KG1 (cell line): ENCODE data around the gene IQSEC2.

Experiments used
- DNase-seq: peaks from one replicate; lab custom pipeline; 2025; lab: John Stamatoyannopoulos, UW

Gene IQSEC2

GRCh38 chrX:53268173-53268572 lies 13.2 kb downstream of the IQSEC2 start:
- DNase-seq, result no peak

GRCh38 chrX:53266914-53267313 lies 14.5 kb downstream of the IQSEC2 start:
- DNase-seq, result no peak

DNA sequence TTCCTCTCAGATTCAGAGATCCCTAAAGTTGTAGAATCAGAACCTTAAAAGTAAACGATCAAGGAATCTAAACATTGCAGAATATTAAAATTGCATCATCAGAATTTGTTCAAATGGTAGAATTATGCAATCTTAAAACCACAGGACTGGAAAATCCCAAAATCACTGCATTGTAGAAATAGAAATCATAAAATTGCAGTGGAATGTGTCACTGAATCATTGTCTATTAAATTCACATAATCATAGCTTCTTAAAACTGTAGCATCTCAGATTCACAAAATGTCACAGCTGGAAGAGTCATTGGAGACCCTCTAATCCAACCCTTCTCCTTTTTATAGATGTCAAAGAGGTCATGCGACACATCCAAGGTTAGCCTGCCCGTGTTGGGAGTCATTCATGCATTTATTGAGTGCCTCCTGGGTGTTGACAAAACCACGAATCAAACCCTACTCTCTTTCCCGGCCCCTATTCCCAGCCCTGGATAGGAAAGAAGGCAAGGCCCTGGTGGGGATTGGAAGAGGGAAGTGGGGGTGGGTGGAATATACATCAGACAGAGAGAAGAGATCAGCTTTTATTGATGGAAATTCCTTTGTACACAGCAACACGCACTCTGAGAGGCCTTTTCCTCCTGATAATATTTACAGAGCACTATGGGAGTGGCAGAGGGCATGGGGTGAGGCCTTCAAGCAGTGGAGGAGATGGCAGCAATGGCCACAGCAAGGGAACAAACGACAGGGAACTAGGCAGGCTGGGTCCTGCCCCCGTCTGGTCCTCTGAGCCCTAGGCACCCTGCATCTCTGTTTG lies 15.4 kb downstream of the IQSEC2 start:
- no peak for DNase-seq

DNA sequence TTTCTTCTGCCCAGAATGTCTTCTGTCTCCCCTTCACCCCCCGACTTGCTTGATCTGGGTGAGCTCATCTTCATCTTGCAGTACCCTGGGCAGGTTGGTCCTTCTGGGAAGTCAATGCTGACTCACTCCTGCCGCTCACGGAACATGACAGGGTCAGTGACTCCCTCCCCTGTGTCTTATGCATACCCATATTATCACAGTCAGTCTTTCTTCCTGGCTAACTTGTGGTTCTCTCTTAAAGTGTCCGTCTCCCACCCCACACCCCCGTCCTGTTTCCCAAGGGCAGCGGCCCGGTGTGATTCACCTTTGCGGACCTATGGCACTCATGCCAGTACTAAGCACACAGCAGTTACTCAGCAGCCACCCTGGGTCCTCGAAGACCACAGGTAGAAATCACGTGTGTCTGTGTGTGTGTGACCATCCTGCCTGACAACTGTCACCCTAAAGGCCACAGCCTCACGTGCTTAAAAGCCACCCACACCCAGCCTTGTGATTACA lies 17.7 kb downstream of the IQSEC2 start:
- DNase-seq, result no peak

DNA sequence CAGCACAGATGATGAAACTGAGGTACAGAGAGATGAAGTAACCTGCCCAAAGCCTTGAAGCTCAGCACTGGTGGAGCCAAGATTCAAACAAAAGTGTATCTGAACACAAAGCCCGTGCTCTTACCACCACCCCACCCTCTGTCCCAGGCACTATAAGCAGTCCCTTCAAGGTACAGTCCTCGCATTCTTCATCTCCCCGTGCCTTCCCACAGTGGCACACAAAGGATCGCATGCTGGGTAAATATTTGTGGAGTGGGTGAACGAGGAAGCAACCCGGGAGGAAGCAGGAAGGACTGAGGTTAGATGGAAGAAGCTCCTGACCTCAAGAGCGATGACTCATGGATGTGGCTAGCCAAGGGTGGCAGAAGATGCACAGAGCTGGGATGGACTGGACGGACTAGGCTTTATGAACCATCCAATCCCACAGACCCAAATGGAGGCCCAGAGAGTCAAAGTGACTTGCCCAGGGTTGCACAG lies 18.4 kb downstream of the IQSEC2 start:
- no peak for DNase-seq

DNA sequence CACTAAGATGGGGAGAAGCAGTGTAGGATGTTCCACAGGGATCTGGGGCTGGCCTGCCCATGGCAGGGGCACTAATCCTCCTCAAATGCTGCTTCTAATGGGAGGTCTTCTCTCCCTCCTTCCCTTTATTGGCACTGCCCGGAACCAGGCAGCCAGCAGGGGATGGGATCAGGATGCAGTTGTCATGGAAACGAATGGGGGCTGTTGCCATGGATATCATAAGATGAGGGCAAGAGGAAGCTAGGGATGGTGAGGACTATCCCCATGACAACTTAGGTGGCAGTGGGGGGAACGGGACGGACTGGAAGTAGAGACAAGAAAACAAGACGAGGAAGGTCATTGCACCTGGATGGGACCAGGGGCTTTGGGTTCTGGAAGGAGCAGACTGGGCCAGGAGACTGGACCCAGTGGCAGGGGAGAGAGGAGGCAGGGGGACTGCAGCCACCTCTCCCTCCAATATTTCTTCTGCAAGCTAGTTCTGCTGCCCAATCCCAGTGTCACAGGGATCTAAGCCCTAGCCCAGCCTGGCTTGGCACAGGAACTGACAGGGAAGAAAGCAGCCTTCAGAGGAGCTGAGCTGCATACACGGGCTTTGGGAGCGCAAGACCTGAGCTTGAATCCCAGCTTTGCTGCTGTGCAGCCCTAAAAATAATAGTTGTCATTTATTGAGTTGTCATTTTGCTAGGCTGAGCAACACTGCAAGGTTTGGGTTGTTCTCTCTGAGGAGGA lies 19.0 kb downstream of the IQSEC2 start:
- no peak for DNase-seq

DNA sequence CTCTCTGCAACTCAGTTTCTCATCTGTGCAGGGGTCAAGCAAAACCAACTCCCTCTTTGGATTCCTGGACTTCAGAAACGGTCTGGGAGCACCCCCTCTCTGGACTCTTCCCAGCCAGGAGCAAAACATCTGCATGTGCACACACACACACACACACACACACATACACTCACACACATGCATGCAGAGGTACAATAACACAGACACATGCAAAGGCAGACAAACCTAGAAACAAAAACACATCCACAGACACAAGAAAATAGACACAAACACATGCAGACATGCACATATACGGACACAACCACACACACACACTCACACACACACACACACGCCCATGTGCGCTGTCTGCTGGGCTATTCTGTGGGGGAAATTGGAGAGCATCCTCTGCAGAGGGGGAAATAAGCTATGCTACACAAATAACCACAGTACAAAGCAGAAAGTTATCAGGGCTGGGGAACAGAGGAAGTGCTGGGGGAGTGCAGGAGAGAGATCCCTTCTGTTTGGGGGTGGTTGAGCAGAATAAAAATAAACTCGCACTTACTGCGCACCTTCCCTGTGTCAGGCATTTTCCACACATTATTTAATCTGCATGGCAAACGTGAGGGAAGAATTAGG lies 19.9 kb downstream of the IQSEC2 start:
- peak; percentile 14 for DNase-seq

DNA sequence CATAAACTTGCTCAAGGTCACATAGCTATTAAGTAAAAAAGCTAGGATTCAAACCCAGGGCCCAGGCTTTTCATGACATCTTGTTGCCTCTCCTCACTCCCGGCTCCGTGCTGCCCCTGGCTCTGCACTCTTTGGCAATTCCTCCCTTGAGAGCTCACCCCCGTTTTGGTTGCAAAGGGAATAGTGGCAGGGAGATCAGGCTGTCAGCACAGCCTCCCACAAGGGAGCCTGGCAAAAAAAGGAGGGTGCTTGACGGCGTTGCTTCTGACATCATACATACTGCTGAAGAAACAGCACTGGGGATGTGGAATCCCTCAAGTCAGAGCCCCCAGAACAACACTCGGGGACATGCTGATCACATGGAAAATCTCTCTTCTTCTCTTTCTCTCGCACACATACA lies 20.5 kb downstream of the IQSEC2 start:
- DNase-seq, result no peak

- no peak for DNase-seq
Observed at GRCh38 chrX:53257670-53258423, 23.5 kb downstream of the IQSEC2 start.

GRCh38 chrX:53257166-53257565 lies 24.2 kb downstream of the IQSEC2 start:
- DNase-seq, result no peak

DNA sequence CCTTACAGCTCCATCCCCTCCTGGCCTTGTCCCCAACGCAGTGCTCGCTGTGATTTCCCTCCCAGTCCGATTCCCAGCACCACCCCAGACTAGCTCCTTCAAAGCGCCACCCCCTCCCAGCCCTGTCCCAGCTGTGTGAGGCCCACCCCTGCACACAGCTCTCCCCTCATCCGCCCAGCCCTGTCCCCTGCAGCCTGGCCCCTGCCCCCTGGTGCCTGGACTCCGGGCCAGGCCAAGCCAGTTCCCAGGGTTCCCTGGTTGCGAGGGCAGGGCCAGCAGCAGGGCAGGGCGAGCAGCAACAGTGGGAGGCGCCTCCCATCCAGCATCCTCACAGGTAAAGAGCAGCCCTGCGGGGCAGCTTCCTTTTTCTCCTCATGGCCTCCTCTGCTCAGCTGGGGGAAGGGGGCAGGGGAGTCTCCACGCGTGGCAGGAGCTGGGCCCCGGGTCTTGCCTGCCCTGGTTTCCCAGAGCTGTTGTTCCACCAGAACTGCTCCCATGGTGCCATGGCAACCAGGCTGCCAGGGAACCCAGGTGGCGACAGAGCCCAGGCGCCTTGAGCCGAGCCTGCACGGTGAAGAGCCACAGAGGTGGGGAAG lies 24.8 kb downstream of the IQSEC2 start:
- DNase-seq, result no peak

DNA sequence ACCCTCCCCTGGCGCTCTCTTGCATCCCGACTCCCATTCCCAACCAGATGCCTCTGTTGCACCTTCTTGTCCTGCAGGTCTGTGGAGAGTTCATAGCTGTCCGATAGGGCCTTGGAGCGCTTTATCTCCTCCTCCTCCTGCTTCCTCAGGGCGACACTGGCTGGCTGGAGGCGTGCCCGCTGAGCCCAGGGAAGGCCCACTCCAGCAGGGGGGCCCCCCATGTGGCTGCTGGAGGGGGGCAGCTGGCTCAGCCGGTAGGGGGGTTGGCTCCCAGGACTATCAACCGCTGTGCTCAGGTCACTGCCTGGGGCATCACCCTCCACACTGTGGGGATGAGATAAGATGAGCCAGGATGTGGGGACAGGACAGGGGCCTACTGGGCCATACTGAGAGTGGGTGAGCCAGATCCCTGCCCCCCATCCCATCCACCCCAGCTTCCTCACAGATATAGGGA lies 25.6 kb downstream of the IQSEC2 start:
- no peak for DNase-seq

GRCh38 chrX:53254570-53255461 lies 26.6 kb downstream of the IQSEC2 start:
- DNase-seq, result no peak

- no peak for DNase-seq
Observed at GRCh38 chrX:53253293-53254020, 27.9 kb downstream of the IQSEC2 start.

- DNase-seq, result no peak
Observed at GRCh38 chrX:53251307-53251706, 30.1 kb downstream of the IQSEC2 start.

GRCh38 chrX:53250556-53250955 lies 30.8 kb downstream of the IQSEC2 start:
- no peak for DNase-seq

- DNase-seq, result no peak
Observed at GRCh38 chrX:53249408-53250042, 31.9 kb downstream of the IQSEC2 start.

GRCh38 chrX:53247928-53248327 lies 33.5 kb downstream of the IQSEC2 start:
- no peak for DNase-seq

GRCh38 chrX:53246231-53246630 lies 35.2 kb downstream of the IQSEC2 start:
- DNase-seq, result no peak
